CD4-positive, alpha-beta memory T cell (primary cell): ENCODE data around the gene PLEKHG4. TPM values are rescaled to one million over a fixed set of nuclear protein-coding genes. Genes with fewer than 3 reads are reported as not detected.

Experiments used
- CTCF ChIA-PET: fragments of 350-600 bp; sonication (Branson Sonifier 250); formaldehyde crosslinking; loops from one replicate; lab custom pipeline; 2021; ENCODE audit warnings: inconsistent platforms; ENCODE audit not compliant: partially characterized antibody; lab: Charles Lee
- POLR2A ChIA-PET: fragments of 350-600 bp; sonication (Branson Sonifier 250); formaldehyde crosslinking; loops from one replicate; lab custom pipeline; 2021; ENCODE audit not compliant: partially characterized antibody; lab: Charles Lee
- DNase-seq, 5 donors: peaks; one replicate each; pipeline versions ENCODE4 v3.0.0 to v3.0.0-alpha.2; 2020 to 2022; ENCODE audit warnings: mixed read lengths in 1 of 5
- H3K27ac ChIP-seq: one replicate; pipeline ENCODE4 v1.7.0; 2013; ENCODE audit warnings: low read depth, low read length
- H3K27me3 ChIP-seq: 2 replicates; pipeline ENCODE4 v1.7.0; 2013; ENCODE audit warnings: mild to moderate bottlenecking, low read length, moderate library complexity; ENCODE audit not compliant: insufficient read depth
- H3K36me3 ChIP-seq: 2 replicates; pipeline ENCODE4 v1.7.0; 2013; ENCODE audit warnings: mild to moderate bottlenecking, low read length, moderate library complexity; ENCODE audit not compliant: insufficient read depth
- H3K4me1 ChIP-seq: 2 replicates; pipeline ENCODE4 v1.7.0; 2013; ENCODE audit warnings: mild to moderate bottlenecking, low read length, moderate library complexity; ENCODE audit not compliant: insufficient read depth
- H3K4me3 ChIP-seq, 2 donors: one replicate each; pipeline ENCODE4 v1.7.0; 2013; ENCODE audit warnings: low read length in 2 of 2, mild to moderate bottlenecking in 1 of 2
- H3K9me3 ChIP-seq, 2 donors: one replicate each; pipeline ENCODE4 v1.7.0; 2013; ENCODE audit warnings: low read length in 2 of 2, control low read depth in 1 of 2; ENCODE audit not compliant: control insufficient read depth in 1 of 2
- H3K27ac Mint-ChIP-seq, 7 donors: one replicate each; pipeline ENCODE4 v1.8.0; 2020 to 2021; ENCODE audit warnings: mixed read lengths in 7 of 7, mild to moderate bottlenecking in 6 of 7, inconsistent platforms in 3 of 7, moderate library complexity in 3 of 7
- H3K27me3 Mint-ChIP-seq, 2 donors: one replicate each; pipeline ENCODE4 v1.8.0; 2020 to 2021; ENCODE audit warnings: mixed read lengths in 2 of 2
- H3K36me3 Mint-ChIP-seq, 2 donors: one replicate each; pipeline ENCODE4 v1.8.0; 2020 to 2021; ENCODE audit warnings: mixed read lengths in 2 of 2, inconsistent platforms in 1 of 2, mild to moderate bottlenecking in 1 of 2
- H3K4me1 Mint-ChIP-seq, 4 donors: one replicate each; pipeline ENCODE4 v1.8.0; 2020 to 2021; ENCODE audit warnings: mixed read lengths in 4 of 4, mild to moderate bottlenecking in 1 of 4
- H3K4me3 Mint-ChIP-seq, 8 donors: one replicate each; pipeline ENCODE4 v1.8.0; 2020 to 2021; ENCODE audit warnings: mixed read lengths in 8 of 8, mild to moderate bottlenecking in 7 of 8, moderate library complexity in 6 of 8, inconsistent platforms in 3 of 8
- H3K9me3 Mint-ChIP-seq, 8 donors: one replicate each; pipeline ENCODE4 v1.8.0; 2020 to 2021; ENCODE audit warnings: mixed read lengths in 8 of 8, mild to moderate bottlenecking in 5 of 8, inconsistent platforms in 3 of 8, moderate library complexity in 1 of 8
- intact Hi-C: fragments of 100-400 bp; cut with micrococcal nuclease; formaldehyde crosslinking; loops from one replicate; pipeline ENCODE4 v1.15.1; 2023
- polyA plus RNA-seq, 2 donors: library from polyadenylated mRNA; unstranded; fragments of 300-500 nt; fragmentation: Illumina TruSeq; gene quantifications; one replicate each; pipeline ENCODE4 v1.2.3, GENCODE V29; 2021
- total RNA-seq, 2 experiments: library from RNA; stranded (reverse); gene quantifications; one replicate each; pipeline ENCODE4 v1.2.3, GENCODE V29; 2021

Gene PLEKHG4
- total and polyA plus RNA-seq, 4 experiments from 2014 or later, result 4.3 to 24.0 (median 11.1) TPM

DNA sequence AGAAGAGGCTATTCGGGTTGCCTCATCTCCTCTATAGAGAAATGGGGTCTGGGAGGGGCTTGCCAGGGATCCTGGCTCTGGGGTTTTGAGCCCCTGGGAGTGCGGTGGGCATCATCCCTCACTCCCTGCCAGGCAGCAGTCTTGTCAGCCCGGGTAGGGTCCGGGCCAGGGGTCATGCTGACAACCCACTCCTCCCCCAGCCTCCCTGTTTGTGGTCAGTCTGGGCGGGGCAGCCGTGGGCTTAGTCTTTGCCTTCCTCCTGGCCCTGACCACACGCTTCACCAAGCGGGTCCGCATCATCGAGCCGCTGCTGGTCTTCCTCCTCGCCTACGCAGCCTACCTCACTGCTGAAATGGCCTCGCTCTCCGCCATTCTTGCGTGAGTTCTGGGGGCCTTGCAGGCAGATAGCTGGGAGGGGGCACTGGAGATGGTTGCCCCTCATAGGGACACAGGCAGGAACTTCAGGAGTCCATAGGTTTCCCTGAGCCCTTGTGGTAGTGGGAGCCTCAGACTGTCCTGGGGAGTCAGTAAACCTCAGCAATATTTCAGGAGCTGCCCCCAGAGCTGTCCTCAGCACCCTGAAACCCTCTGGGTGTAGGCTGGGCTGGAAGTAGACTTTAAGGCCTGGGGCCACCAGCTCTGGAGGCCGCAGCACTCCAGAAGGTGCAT, 23.6 kb upstream of the PLEKHG4 start:
- no peak for DNase-seq

DNA sequence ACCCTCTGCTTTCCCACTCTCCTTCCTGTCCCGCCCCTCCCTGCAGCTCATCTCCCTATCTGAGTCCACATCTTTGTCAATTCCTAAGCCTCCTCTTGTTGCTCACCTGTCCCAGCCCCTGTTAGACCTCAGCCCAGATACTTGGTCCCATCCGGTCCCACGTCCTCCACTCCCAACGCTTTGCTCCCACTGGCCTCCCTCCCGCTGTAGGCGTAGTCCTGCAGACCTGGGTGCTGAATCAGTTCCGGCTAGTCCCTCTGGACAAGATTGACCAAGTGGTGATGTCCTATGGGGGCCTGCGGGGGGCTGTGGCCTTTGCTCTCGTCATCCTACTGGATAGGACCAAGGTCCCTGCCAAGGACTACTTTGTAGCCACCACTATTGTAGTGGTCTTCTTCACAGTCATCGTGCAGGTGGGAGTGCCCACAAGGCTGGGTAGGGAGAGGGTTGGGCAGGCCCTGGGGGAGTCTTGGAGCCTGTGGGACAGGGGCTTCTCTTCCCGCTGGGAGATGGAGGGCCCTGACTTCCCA, 22.6 kb upstream of the PLEKHG4 start:
- H3K9me3 ChIP-seq, result no peaks in the 10 kb centered on the region
- POLR2A ChIA-PET, result no interaction called here
- Mint-ChIP-seq H3K4me1 (no peaks in the 10 kb centered on the region), H3K9me3 (no peaks in the 10 kb centered on the region), H3K27me3 (peaks cover 6 to 8% of the 10 kb centered on the region in 2 donors), H3K4me3 (no peak overlapping the region), H3K36me3 (no peaks in the 10 kb centered on the region), H3K27ac (no peak overlapping the region)
- intact Hi-C loops, result no loop called here
- no peak overlapping the region for H3K4me3 ChIP-seq
- CTCF ChIA-PET, result no interaction called here
- H3K4me1 ChIP-seq, result no peaks in the 10 kb centered on the region
- no peak overlapping the region for H3K27ac ChIP-seq
- no peaks in the 10 kb centered on the region for H3K36me3 ChIP-seq
- no peaks in the 10 kb centered on the region for H3K27me3 ChIP-seq
- no peak for DNase-seq

More for the DNA sequence above, 23.6 kb upstream of the PLEKHG4 start:
- no peaks in the 10 kb centered on the region for H3K36me3 ChIP-seq
- H3K27ac ChIP-seq, result no peak overlapping the region
- CTCF ChIA-PET, result no interaction called here
- POLR2A ChIA-PET, result no interaction called here
- Mint-ChIP-seq H3K27ac (no peak overlapping the region), H3K9me3 (no peaks in the 10 kb centered on the region), H3K4me1 (no peaks in the 10 kb centered on the region), H3K36me3 (no peaks in the 10 kb centered on the region), H3K4me3 (no peak overlapping the region), H3K27me3 (peaks cover 4 to 8% of the 10 kb centered on the region in 2 donors)
- H3K27me3 ChIP-seq, result no peaks in the 10 kb centered on the region
- no peaks in the 10 kb centered on the region for H3K9me3 ChIP-seq
- intact Hi-C loops, result no loop called here
- H3K4me1 ChIP-seq, result no peaks in the 10 kb centered on the region
- no peak overlapping the region for H3K4me3 ChIP-seq

DNA sequence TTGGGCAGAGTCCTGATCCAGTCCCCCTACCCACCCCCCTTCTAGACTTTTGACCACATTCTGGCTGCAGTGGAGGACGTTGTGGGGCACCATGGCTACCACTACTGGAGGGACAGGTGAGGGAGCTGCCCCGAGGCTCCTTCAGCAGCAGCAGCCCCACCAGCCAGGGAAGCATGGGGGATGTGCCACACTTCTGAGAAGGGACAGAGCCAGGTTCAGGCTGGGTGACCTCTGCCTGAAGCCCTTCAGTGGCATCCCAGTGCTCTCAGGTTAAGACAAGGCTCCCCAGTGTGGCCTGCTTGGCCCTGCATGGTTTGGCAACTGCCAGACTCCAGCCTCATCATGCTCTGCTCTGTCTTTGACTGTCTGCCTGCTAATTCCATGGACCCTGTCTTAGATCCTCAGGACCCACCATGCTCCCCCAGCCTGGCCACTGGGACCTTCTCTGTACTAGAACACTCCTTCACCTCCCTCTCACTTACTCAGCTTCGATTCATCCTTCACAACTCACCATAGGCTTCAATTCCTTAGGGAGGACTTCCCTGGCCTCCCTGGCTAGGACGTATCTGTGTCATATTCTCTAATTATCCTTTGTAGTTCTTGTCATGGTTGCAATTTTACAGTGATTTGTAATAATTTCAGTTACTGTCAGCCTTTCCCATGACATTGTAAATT, 21.7 kb upstream of the PLEKHG4 start:
- Histone ChIP-seq H3K4me1 (no peaks in the 10 kb centered on the region), H3K9me3 (no peaks in the 10 kb centered on the region), H3K36me3 (no peaks in the 10 kb centered on the region), H3K27ac (no peak overlapping the region), H3K4me3 (no peak overlapping the region), H3K27me3 (no peaks in the 10 kb centered on the region)
- no peak overlapping the region for H3K4me3 Mint-ChIP-seq
- H3K36me3 Mint-ChIP-seq, result no peaks in the 10 kb centered on the region
- H3K27me3 Mint-ChIP-seq, result peaks cover 7 to 9% of the 10 kb centered on the region in 2 donors
- ChIA-PET CTCF (no interaction called here), POLR2A (no interaction called here)
- H3K9me3 Mint-ChIP-seq, result no peaks in the 10 kb centered on the region
- peak overlapping the region in 2 of 7 donors; percentile 1 to 24 for H3K27ac Mint-ChIP-seq
- H3K4me1 Mint-ChIP-seq, result no peaks in the 10 kb centered on the region
- DNase-seq, result no peak
- intact Hi-C loops, result no loop called here

DNA sequence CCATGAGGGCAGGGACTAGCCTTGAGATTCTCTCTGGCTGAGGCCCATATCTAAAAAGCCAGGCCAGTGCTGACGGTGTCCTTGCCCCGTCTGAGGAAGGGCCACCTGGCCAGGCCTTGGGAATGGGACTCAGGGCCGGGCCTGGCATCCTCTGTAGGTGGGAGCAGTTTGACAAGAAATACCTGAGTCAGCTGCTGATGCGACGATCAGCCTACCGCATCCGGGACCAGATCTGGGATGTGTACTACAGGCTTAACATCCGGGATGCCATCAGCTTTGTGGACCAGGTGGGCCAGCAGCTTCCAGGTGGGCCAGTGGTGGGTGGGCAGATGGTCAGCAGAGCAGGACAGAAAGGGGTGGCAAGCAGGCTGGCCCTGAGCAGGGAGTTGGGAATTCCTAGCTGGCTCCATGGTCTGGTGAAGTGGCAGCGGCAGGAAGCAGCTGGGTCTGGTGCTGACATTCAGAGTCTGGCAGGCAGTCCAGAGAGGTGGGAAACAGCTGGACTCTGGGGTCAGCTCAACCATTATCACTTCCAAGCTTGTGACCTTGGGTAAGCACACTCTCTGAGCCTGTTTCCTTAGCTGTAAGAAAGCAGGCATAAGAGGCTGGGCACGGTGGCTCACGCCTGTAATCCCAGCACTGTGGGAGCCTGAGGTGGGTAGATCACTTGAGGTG, 21.0 kb upstream of the PLEKHG4 start:
- no peaks in the 10 kb centered on the region for H3K4me1 Mint-ChIP-seq
- H3K27ac Mint-ChIP-seq, result no peak overlapping the region
- POLR2A ChIA-PET, result no interaction called here
- CTCF ChIA-PET, result no interaction called here
- H3K9me3 ChIP-seq, result no peaks in the 10 kb centered on the region
- H3K27me3 ChIP-seq, result no peaks in the 10 kb centered on the region
- H3K36me3 ChIP-seq, result no peaks in the 10 kb centered on the region
- no peaks in the 10 kb centered on the region for H3K4me1 ChIP-seq
- H3K27me3 Mint-ChIP-seq, result peaks cover 8 to 14% of the 10 kb centered on the region in 2 donors
- H3K4me3 ChIP-seq, result no peak overlapping the region
- no peak overlapping the region for H3K4me3 Mint-ChIP-seq
- intact Hi-C loops, result no loop called here
- no peak for DNase-seq
- no peaks in the 10 kb centered on the region for H3K36me3 Mint-ChIP-seq
- H3K27ac ChIP-seq, result no peak overlapping the region
- H3K9me3 Mint-ChIP-seq, result no peaks in the 10 kb centered on the region

DNA sequence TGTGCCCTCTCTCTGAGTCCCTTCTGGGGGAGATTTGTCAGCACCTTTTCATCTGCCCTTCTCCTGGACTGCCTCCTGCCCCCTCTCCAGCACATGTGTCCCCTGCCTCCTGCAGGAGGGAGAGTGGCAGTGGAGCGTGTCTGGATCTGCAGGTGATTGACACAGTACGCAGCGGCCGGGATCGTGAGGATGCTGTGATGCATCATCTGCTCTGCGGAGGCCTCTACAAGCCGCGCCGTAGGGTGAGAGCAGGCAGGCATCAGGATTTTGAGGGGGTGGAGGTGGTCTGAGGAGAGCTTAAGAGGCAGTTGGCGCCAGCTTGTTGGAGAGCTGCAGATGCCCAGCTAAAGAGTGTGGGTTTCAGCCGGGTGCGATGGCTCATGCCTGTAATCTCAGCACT, 19.6 kb upstream of the PLEKHG4 start:
- no peak overlapping the region for H3K4me3 Mint-ChIP-seq
- no peaks in the 10 kb centered on the region for H3K9me3 Mint-ChIP-seq
- Histone ChIP-seq H3K4me1 (no peaks in the 10 kb centered on the region), H3K9me3 (no peaks in the 10 kb centered on the region), H3K4me3 (no peak overlapping the region), H3K27me3 (no peaks in the 10 kb centered on the region), H3K36me3 (no peaks in the 10 kb centered on the region), H3K27ac (no peak overlapping the region)
- ChIA-PET CTCF (interaction anchor here (0.7 kb wide), 1 partner anchor 12 kb away, joined by 4 read pairs; no protein-coding TSS in a partner anchor), POLR2A (interaction anchor here (1.4 kb wide), 1 partner anchor 12 kb away, joined by 3 read pairs; no protein-coding TSS in a partner anchor)
- intact Hi-C loops, result no loop called here
- no peak overlapping the region for H3K27ac Mint-ChIP-seq
- no peak for DNase-seq
- H3K36me3 Mint-ChIP-seq, result no peaks in the 10 kb centered on the region
- H3K27me3 Mint-ChIP-seq, result peaks cover 13 to 15% of the 10 kb centered on the region in 2 donors
- H3K4me1 Mint-ChIP-seq, result no peaks in the 10 kb centered on the region

DNA sequence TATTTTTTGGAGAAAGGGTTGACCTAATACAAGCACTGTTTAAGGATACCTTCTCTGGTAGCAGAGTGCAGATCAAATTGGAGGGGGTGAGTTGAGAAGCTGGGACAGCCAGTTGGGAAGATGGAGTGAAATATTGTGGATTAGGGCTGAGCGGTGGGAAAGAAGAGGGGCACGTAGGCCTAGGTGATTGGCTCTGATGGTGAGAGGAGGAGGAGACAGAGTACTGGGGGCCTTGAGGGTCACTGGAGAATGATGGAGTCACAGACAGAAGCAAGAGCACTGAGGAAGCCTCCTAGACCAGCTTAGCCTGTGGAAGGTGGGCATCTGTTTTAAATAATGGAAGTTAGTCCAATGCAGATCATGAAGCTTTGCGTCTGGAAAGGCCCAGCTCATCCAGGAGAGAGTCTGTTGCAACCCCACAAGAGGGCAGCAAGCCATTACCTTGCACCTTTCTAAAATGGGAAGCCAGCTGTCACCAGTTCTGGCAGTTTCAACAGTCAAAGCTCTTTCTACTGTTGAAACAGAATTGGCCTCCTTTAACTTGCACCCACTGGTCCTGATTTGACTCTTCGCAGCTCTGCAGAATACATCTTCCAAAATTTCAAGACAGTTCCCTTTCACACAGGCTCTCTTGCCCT, 18.8 kb upstream of the PLEKHG4 start:
- Histone ChIP-seq H3K4me3 (no peak overlapping the region), H3K27ac (no peak overlapping the region), H3K27me3 (no peaks in the 10 kb centered on the region), H3K9me3 (no peaks in the 10 kb centered on the region), H3K4me1 (no peaks in the 10 kb centered on the region), H3K36me3 (no peaks in the 10 kb centered on the region)
- peaks cover 13 to 15% of the 10 kb centered on the region in 2 donors for H3K27me3 Mint-ChIP-seq
- POLR2A ChIA-PET, result interaction anchor here (1.0 to 1.4 kb wide), 2 partner anchors 13 to 33 kb away, joined by 3 to 4 read pairs; partner anchors contain the start of gene TMEM208
- intact Hi-C loops, result no loop called here
- H3K4me3 Mint-ChIP-seq, result no peak overlapping the region
- CTCF ChIA-PET, result interaction anchor here (0.6 to 1.1 kb wide), 6 partner anchors 12 to 180 kb away, joined by 3 to 4 read pairs (median 3); partner anchors contain the start of genes SLC9A5 and ZDHHC1
- H3K27ac Mint-ChIP-seq, result peak overlapping the region in 1 of 7 donors; percentile 5
- no peak for DNase-seq
- no peaks in the 10 kb centered on the region for H3K36me3 Mint-ChIP-seq
- H3K9me3 Mint-ChIP-seq, result no peaks in the 10 kb centered on the region
- no peaks in the 10 kb centered on the region for H3K4me1 Mint-ChIP-seq
